Measurements from ENCODE around the gene C16orf87.
A peak's percentile ranks its signal among the peaks of the same experiment; 100 is the strongest.

C16orf87 gene

DNA sequence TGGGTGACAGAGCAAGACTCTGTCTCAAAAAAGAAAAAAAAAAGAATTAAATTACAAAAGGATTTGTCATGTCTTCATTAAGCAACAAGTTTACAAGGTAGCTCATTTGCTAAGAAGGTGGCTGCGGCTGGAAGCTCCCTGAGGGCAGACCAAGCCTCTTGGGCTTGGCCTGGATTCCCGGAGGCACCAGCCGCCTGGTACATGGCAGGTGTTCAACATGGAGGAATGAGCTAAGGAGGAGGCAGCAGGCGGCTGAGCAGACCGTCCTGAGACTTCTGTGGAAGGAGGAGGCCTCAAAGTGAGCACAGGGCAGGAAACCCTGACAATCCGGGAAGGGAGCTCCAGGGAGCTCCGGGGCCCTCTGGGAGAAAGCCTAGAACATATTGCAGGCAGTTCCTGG is 79.6 kb downstream of the C16orf87 start:
- DNase-seq = no peak

DNA sequence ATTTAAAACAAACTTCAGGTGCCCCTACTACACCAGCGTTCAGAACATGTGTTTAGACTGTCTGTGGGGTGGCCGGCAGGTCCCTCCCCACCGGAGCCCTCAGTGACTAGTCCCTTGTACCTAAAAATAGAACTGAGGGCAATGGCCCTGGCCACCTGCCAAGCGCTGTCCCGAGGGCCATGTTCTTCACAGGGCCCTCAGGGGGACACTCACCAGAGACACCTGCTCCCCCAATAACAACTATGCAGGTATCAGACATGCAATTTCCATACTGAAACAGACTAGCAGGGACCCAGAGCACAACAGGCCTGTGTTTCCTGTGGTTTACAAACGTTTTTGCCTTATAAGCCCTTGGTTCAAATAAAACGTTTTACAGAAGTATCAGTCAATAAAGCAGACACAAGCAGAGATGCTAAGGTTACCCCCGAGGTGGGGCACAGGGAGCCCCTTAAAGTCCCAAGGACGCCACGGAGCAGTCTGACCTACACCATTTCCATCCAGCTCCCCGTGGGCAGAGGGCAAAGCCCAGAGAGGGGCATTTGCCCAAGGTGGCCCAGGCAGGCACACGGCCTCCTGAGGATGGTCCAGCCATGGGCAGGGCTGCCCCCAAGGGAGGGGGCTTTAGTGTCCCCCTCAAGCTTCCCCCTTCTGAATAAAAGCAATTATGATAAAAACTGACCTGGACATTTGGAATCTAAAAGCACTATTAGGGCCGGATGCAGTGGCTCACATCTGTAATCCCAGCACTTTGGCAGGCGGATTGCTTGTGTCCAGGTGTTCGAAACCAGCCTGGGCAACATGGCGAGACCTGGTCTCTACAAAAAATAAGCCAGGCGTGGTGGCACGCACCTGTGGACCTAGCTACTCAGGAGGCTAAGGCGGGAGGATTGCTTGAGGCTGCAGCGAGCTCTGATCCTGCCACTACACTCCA is 81.9 kb downstream of the C16orf87 start:
- DNase-seq = peak; percentile 31

DNA sequence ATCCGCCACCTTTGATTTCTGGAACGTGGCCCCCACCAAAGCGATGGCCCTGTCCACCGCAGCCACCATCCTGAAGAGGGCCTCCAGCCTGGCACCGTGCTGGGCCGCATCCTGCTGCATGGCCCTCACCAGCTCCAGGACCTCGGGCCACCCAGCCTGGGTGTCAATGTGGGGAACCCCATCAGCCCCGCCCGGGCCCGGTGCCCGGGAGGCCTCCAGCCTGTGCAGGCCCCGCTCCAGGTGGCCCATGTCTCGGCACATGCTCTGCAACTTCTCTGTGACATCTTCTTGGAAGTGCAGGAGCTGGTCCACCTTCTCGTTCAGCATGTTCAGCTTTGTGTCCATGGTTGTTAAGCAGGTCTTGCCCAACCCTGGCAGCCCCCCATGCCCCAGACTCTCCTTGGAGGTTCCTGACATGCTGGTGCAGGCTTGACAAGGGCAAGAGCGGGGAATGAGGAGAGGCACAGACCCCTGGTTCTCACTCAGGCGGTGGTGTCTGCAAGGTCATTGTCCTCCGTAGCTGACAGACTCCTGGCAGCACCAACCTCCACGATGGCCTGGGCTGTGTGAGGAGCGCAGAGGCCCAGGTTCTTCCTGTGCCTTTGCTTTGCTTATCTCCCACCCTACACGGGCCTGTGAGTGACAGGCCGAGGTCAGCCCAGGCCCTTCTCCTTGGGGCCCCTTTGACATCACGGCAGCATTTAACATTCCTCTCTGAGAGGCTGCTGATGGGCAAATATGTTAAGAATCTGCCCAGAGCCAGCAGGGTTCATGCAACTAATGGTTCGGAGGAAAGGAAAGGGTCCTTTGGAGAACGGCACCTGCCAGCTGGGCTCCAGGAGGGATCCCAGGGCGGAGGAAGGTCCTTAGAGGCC is 83.0 kb downstream of the C16orf87 start, which contains the start of gene MYLK3:
TSS of gene MYLK3 (minus strand) at position 568 of the 875 bp plus-strand sequence. CDS start at position 417, 151 bp downstream.
- no peak for DNase-seq

DNA sequence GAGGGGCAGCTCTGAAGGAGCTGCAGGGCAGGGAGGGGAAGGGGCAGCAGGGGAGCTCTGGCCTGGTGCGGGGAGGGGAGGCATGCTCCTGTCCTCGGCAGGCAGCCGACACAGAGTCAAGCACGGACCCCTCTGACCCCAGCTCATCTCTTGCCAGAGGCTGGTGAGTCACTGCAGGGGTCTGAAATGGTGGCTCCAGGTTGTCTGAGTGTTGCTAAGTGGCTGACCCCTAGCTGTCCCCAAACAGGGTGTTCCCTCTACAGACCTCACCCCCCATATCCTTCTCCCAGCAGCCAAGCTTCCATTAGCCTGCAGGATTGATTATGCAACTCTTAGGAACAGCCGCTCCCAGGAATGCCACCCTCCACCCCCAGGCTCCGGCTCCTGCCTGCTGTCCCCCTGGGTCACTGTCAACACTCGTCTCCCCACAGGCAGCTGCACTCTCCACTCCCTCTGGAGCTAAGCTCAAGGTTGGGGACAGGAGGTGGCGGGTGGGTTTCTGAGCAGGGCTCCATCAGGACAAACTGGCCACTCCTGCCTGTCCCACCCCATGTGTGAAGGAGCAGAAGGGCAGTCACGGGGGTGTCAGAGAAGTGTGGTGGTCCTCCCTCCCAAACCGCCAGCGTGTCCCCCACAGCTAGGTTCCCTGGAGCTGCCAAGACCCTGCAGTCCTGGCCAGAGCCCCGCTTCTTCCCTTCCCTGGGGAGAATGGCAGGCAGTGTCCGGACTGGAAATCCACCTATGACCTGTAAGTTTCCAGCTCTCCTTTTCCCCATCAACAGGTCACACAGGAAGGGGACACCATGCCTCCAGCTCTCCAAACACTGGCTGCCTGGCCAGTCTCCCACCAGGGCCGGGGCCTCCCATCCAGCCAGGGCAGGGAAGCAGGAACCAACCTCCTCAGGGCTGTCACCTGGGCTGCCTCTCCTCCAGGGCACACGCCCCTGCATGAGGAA is 83.9 kb downstream of the C16orf87 start:
- no peak for DNase-seq
